ENCODE data around the gene AFF3. TPM values are rescaled to one million over a fixed set of nuclear protein-coding genes. Genes with fewer than 3 reads are reported as not detected.

AFF3 gene
- total and polyA plus RNA-seq, 2 of the 8 experiments (the other 6 are each of a cell fraction or from before 2014, with no cell fraction given): 0.27 to 3.0 TPM

DNA sequence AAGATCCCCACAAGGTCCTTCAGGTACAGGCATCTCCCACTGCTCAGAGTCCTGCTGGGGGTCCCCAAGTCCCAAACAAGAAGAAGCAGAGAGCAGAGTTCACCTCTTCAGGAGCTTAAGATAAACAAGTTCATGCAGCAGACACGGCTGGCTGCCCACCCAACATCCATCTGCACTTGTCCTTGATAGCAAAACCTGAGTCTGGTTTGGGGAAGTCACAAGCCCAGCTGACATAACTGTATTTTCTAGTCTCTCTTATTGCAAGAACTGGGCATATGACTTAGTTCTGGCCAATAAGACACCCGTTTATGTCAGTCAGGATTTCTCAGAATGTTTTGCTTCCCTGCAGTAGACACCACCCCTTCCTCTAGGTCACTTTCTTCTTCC lies 31.8 kb downstream of the AFF3 start (continued):
- TF ChIP-seq CHD7 (IDR thresholded peaks at IDR 0.05; ENCODE audit: insufficient replicate concordance, low read length): no peak
